ENCODE data around the gene FEM1B. TPM values are rescaled to one million over a fixed set of nuclear protein-coding genes. Genes with fewer than 3 reads are reported as not detected.

The FEM1B gene
- total RNA-seq, 4 donors from 2014 or later, result 53.1 to 71.5 (median 56.5) TPM

DNA sequence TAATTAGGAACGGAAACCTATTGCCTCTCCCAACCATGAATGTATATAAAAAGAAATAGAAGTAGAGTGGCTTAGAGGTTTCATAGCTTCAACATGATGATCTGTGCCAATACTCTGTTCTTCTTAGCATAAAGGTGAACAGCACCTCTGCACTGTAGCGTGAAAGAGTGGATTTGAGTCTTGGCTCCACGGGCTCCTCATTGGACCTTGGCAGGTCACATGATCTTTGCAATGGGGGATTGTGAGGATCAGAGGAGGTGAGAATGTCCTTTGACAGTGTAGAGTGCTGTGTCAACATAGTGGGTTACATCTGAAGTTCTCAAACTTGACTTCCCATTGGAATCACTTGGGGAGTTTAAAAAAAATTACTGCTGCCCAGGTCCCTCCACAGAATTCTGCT is 51.4 kb downstream of the FEM1B start:
- no peaks in the 10 kb centered on the region for H3K9me3 ChIP-seq
- no peak overlapping the region for H3K27ac ChIP-seq (replicated peaks in 1 of 4)
- WGBS, result 97% methylated on average over 3 of the region's 3 CpGs
- intact Hi-C loops (cut with DNase I), result no loop called here
- no peak overlapping the region for H3K4me3 ChIP-seq
- DNase-seq (ENCODE audit: extremely low spot score), result no peak
- no peak for TF ChIP-seq POLR2A (IDR thresholded peaks at IDR 0.05; ENCODE audit: low read depth)
- peaks cover 0 to 6% (median 4%) of the 10 kb centered on the region in 4 donors for H3K4me1 ChIP-seq
- H3K27me3 ChIP-seq, result peaks cover 0 to 12% (median 0%) of the 10 kb centered on the region in 4 donors
- H3K36me3 ChIP-seq, result peaks cover 0 to 35% (median 0%) of the 10 kb centered on the region in 4 donors

DNA sequence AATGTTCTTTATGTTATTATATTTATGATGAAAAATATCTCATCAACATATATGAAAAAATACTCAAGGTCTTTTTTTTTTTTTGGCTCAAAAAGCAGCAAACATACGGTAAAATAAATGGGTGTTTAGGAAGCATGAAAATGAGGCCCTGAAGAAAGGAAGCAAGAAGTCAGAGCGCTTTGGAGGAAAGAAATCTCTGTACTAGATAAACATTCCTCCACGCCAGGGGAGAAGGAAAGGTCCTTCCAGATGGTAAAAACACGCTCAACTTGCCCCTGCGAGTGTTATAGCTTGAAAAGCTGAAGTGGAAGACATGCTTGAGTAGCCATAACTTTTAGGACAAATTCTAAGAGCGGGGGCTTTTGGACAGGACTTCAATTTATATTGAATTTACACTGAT is 52.9 kb downstream of the FEM1B start:
- Histone ChIP-seq H3K4me3 (no peak overlapping the region), H3K36me3 (peaks cover 0 to 29% (median 0%) of the 10 kb centered on the region in 4 donors), H3K4me1 (peaks cover 9 to 21% (median 19%) of the 10 kb centered on the region in 4 donors), H3K27ac (replicated peaks in 1 of 4) (no peak overlapping the region), H3K27me3 (peaks cover 0 to 12% (median 0%) of the 10 kb centered on the region in 4 donors), H3K9me3 (no peaks in the 10 kb centered on the region)
- intact Hi-C loops (cut with DNase I), result no loop called here
- DNase-seq (ENCODE audit: extremely low spot score), result no peak
- WGBS, result 72% methylated on average over 6 of the region's 6 CpGs
- TF ChIP-seq, protein P1, sequence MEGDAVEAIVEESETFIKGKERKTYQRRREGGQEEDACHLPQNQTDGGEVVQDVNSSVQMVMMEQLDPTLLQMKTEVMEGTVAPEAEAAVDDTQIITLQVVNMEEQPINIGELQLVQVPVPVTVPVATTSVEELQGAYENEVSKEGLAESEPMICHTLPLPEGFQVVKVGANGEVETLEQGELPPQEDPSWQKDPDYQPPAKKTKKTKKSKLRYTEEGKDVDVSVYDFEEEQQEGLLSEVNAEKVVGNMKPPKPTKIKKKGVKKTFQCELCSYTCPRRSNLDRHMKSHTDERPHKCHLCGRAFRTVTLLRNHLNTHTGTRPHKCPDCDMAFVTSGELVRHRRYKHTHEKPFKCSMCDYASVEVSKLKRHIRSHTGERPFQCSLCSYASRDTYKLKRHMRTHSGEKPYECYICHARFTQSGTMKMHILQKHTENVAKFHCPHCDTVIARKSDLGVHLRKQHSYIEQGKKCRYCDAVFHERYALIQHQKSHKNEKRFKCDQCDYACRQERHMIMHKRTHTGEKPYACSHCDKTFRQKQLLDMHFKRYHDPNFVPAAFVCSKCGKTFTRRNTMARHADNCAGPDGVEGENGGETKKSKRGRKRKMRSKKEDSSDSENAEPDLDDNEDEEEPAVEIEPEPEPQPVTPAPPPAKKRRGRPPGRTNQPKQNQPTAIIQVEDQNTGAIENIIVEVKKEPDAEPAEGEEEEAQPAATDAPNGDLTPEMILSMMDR (IDR thresholded peaks at IDR 0.05), result no peak
- TF ChIP-seq EP300 (IDR thresholded peaks at IDR 0.05) (no peak), POLR2A (IDR thresholded peaks at IDR 0.05; ENCODE audit: low read depth) (no peak)

DNA sequence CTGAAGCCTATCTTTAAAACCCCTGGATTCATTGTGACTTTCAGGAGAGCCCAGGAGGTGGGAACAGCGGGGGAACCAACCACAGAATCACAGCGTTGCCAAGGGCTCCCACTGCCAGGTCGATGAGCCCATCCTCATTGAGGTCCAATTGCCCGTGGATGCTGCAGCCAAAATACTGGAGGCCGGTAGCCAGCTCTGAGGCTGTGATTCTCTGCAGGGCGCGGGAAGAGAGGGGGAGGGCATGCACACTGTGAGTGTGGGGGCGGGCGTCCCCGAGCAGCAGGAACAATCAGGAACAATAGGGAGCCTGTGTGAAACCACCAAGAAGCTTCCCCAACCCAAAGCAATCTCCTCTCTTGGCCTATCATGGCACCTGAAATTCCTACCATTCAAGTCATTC is 53.4 kb downstream of the FEM1B start:
- Histone ChIP-seq H3K36me3 (peaks cover 0 to 25% (median 0%) of the 10 kb centered on the region in 4 donors), H3K4me3 (no peak overlapping the region), H3K27me3 (peaks cover 0 to 12% (median 0%) of the 10 kb centered on the region in 4 donors), H3K4me1 (peaks cover 14 to 25% (median 23%) of the 10 kb centered on the region in 4 donors), H3K9me3 (no peaks in the 10 kb centered on the region), H3K27ac (replicated peaks in 1 of 4) (no peak overlapping the region)
- DNase-seq (ENCODE audit: extremely low spot score), result no peak
- 53% methylated on average over 8 of the region's 10 CpGs for WGBS
- intact Hi-C loops (cut with DNase I), result no loop called here
- TF ChIP-seq POLR2AphosphoS5 (IDR thresholded peaks at IDR 0.05) (no peak), EP300 (IDR thresholded peaks at IDR 0.05) (no peak), POLR2A (IDR thresholded peaks at IDR 0.05; ENCODE audit: low read depth) (no peak)
- TF ChIP-seq, protein P1 (IDR thresholded peaks at IDR 0.05), result no peak

DNA sequence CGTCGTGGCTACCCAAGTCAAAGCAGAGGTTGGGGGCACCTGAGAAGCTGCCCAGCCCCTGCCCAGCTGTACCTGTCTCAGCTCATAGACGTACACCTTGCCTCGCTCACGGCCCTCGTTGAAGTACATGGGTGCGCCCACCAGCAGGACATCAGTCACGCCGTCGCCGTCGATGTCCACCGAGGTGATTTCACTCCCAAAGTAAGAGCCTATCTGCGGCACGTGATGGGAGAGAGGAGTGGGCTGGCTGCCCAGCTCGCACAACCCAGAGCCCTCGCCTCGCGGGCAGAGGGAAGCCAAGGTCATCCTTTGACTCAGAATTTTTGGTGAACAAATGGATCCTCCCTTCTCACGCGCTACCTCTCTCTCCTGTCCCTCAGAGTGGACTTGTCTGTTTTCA is 54.7 kb downstream of the FEM1B start:
- H3K36me3 ChIP-seq, result peaks cover 0 to 24% (median 0%) of the 10 kb centered on the region in 4 donors
- H3K27ac ChIP-seq (replicated peaks in 1 of 4), result no peak overlapping the region
- intact Hi-C loops (cut with DNase I), result no loop called here
- DNase-seq (ENCODE audit: extremely low spot score), result no peak
- TF ChIP-seq, protein P1 (IDR thresholded peaks at IDR 0.05), result no peak
- TF ChIP-seq POLR2A (IDR thresholded peaks at IDR 0.05; ENCODE audit: low read depth), result no peak
- TF ChIP-seq POLR2AphosphoS5 (IDR thresholded peaks at IDR 0.05), result no peak
- no peak for TF ChIP-seq EP300 (IDR thresholded peaks at IDR 0.05)
- peaks cover 17 to 26% (median 24%) of the 10 kb centered on the region in 4 donors for H3K4me1 ChIP-seq
- H3K9me3 ChIP-seq, result no peaks in the 10 kb centered on the region
- no peaks in the 10 kb centered on the region for H3K27me3 ChIP-seq
- H3K4me3 ChIP-seq, result no peak overlapping the region
- WGBS, result 94% methylated on average over 21 of the region's 21 CpGs

DNA sequence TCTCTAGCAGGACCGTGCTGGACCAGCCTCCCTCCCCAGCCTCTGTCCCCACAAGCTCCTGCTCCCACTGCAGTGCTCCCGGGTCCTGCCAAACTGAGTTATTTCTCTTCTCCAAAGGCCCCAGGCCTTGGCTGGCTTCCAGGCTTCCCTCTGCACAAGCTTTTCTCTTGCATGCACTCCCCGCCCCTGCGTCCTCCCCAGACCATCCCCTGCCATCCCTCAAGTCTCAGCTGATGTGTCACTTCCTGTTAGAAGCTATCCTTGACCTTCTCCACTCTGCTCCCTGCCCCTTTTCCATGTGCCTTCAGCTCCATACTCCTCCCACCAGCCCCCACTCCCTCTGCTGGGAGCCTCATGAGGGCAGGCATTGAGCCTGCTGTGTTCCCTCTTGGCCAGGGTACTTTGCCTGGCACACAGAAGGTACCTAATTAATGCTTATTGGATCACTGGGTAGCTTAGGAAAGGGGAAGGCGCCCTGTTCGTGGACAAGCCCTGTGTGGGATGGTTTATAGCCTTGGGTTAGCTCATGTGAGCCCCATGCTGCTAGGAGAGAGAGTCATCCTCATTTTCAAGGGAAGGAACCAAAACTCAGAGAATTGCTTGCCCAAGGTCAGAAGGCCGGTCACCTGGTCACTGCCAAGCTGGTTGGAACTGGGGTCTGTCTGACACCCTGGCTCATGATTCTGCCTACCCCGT is 56.4 kb downstream of the FEM1B start:
- intact Hi-C loops (cut with DNase I), result no loop called here
- H3K36me3 ChIP-seq, result peaks cover 0 to 24% (median 0%) of the 10 kb centered on the region in 4 donors

More for the DNA sequence above, 56.4 kb downstream of the FEM1B start:
- DNase-seq (ENCODE audit: extremely low spot score), result no peak
- WGBS, result 57% methylated on average over 7 of the region's 8 CpGs
- Histone ChIP-seq H3K4me3 (no peak overlapping the region), H3K4me1 (peaks cover 17 to 28% (median 24%) of the 10 kb centered on the region in 4 donors), H3K9me3 (no peaks in the 10 kb centered on the region), H3K27me3 (no peaks in the 10 kb centered on the region), H3K27ac (replicated peaks in 1 of 4) (peak overlapping the region in 3 of 4 donors; percentile 12 to 42 (median 36))
- TF ChIP-seq POLR2A (IDR thresholded peaks at IDR 0.05; ENCODE audit: low read depth), result no peak
- no peak for TF ChIP-seq POLR2AphosphoS5 (IDR thresholded peaks at IDR 0.05)
- TF ChIP-seq, protein P1 (IDR thresholded peaks at IDR 0.05), result no peak
- no peak for TF ChIP-seq EP300 (IDR thresholded peaks at IDR 0.05)

All from esophagus muscularis mucosa (tissue), 4 donors.